ENCODE measurements around the gene EPHA1.

DNA sequence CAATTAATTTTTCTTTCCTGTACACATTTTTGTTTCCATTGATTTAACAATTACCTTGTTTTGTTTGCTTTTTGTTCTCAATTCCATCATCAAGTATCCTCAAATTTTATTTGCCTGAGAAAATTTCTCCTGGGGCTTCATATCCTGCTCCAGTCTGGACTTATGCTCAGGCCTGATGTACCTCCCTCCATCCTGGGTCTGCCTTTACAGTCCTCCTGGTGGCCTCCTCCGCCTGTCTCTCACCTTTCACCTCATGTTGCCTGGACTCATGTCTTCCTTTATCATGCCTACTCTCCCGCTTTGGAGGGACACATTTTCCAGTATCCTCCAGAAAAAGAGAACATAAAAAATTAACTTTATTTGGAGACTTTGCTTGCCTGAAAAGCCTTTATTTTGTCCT lies 22.5 kb upstream of the EPHA1 start:
- no peak for TF ChIP-seq HNF4G (IDR thresholded peaks at IDR 0.05)
- TF ChIP-seq, protein P1, sequence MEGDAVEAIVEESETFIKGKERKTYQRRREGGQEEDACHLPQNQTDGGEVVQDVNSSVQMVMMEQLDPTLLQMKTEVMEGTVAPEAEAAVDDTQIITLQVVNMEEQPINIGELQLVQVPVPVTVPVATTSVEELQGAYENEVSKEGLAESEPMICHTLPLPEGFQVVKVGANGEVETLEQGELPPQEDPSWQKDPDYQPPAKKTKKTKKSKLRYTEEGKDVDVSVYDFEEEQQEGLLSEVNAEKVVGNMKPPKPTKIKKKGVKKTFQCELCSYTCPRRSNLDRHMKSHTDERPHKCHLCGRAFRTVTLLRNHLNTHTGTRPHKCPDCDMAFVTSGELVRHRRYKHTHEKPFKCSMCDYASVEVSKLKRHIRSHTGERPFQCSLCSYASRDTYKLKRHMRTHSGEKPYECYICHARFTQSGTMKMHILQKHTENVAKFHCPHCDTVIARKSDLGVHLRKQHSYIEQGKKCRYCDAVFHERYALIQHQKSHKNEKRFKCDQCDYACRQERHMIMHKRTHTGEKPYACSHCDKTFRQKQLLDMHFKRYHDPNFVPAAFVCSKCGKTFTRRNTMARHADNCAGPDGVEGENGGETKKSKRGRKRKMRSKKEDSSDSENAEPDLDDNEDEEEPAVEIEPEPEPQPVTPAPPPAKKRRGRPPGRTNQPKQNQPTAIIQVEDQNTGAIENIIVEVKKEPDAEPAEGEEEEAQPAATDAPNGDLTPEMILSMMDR (IDR thresholded peaks at IDR 0.05; ENCODE audit: low read depth, low read length, missing input control): no peak
- no peak for TF ChIP-seq JUND (IDR thresholded peaks at IDR 0.05)
- no peak for TF ChIP-seq TAF1 (conservative IDR thresholded peaks at IDR 0.05)
- TF ChIP-seq, protein P2, sequence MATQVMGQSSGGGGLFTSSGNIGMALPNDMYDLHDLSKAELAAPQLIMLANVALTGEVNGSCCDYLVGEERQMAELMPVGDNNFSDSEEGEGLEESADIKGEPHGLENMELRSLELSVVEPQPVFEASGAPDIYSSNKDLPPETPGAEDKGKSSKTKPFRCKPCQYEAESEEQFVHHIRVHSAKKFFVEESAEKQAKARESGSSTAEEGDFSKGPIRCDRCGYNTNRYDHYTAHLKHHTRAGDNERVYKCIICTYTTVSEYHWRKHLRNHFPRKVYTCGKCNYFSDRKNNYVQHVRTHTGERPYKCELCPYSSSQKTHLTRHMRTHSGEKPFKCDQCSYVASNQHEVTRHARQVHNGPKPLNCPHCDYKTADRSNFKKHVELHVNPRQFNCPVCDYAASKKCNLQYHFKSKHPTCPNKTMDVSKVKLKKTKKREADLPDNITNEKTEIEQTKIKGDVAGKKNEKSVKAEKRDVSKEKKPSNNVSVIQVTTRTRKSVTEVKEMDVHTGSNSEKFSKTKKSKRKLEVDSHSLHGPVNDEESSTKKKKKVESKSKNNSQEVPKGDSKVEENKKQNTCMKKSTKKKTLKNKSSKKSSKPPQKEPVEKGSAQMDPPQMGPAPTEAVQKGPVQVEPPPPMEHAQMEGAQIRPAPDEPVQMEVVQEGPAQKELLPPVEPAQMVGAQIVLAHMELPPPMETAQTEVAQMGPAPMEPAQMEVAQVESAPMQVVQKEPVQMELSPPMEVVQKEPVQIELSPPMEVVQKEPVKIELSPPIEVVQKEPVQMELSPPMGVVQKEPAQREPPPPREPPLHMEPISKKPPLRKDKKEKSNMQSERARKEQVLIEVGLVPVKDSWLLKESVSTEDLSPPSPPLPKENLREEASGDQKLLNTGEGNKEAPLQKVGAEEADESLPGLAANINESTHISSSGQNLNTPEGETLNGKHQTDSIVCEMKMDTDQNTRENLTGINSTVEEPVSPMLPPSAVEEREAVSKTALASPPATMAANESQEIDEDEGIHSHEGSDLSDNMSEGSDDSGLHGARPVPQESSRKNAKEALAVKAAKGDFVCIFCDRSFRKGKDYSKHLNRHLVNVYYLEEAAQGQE (IDR thresholded peaks at IDR 0.05): no peak
- TF ChIP-seq, protein P3, sequence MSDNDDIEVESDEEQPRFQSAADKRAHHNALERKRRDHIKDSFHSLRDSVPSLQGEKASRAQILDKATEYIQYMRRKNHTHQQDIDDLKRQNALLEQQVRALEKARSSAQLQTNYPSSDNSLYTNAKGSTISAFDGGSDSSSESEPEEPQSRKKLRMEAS (IDR thresholded peaks at IDR 0.05): no peak
- TF ChIP-seq, protein P4, sequence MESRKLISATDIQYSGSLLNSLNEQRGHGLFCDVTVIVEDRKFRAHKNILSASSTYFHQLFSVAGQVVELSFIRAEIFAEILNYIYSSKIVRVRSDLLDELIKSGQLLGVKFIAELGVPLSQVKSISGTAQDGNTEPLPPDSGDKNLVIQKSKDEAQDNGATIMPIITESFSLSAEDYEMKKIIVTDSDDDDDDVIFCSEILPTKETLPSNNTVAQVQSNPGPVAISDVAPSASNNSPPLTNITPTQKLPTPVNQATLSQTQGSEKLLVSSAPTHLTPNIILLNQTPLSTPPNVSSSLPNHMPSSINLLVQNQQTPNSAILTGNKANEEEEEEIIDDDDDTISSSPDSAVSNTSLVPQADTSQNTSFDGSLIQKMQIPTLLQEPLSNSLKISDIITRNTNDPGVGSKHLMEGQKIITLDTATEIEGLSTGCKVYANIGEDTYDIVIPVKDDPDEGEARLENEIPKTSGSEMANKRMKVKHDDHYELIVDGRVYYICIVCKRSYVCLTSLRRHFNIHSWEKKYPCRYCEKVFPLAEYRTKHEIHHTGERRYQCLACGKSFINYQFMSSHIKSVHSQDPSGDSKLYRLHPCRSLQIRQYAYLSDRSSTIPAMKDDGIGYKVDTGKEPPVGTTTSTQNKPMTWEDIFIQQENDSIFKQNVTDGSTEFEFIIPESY (IDR thresholded peaks at IDR 0.05): no peak
- no peak for TF ChIP-seq RAD21 (IDR thresholded peaks at IDR 0.05)
- TF ChIP-seq YY1 (IDR thresholded peaks at IDR 0.05): no peak
- TF ChIP-seq EGR1 (IDR thresholded peaks at IDR 0.05; ENCODE audit: low read depth in 2 of 2): no peak
